Mononuclear cell (primary cell): ENCODE results near the gene LUC7L. TPM values are rescaled to one million over a fixed set of nuclear protein-coding genes. Genes with fewer than 3 reads are reported as not detected.
"Not testable (repeated sequence)": the region's sequence is repeated elsewhere in the genome, so short reads cannot be mapped to it uniquely, and the experiment has no call there.

Experiments
- H3K27me3 ChIP-seq: 2 replicates; pipeline ENCODE4 v1.6.0; 2011; ENCODE audit warnings: low read length, control low read depth; ENCODE audit not compliant: insufficient read depth
- H3K4me1 ChIP-seq: 2 replicates; pipeline ENCODE4 v1.5.1; 2011; ENCODE audit warnings: mild to moderate bottlenecking, low read length, control low read depth; ENCODE audit not compliant: insufficient read depth
- H3K4me3 ChIP-seq: 2 replicates; pipeline ENCODE4 v1.5.1; 2011; ENCODE audit warnings: mild to moderate bottlenecking, low read length, moderate library complexity
- H3K9me3 ChIP-seq: 2 replicates; pipeline ENCODE4 v1.5.1; 2011; ENCODE audit warnings: low read depth, mild to moderate bottlenecking, control low read depth, low read length
- total RNA-seq: library from RNA; depleted of rRNA; stranded (reverse); fragments of >200 nt; gene quantifications from one replicate; pipeline ENCODE4 v1.2.3, GENCODE V29; 2012

The LUC7L gene
- total RNA-seq, 1 donor, result 101 TPM

DNA sequence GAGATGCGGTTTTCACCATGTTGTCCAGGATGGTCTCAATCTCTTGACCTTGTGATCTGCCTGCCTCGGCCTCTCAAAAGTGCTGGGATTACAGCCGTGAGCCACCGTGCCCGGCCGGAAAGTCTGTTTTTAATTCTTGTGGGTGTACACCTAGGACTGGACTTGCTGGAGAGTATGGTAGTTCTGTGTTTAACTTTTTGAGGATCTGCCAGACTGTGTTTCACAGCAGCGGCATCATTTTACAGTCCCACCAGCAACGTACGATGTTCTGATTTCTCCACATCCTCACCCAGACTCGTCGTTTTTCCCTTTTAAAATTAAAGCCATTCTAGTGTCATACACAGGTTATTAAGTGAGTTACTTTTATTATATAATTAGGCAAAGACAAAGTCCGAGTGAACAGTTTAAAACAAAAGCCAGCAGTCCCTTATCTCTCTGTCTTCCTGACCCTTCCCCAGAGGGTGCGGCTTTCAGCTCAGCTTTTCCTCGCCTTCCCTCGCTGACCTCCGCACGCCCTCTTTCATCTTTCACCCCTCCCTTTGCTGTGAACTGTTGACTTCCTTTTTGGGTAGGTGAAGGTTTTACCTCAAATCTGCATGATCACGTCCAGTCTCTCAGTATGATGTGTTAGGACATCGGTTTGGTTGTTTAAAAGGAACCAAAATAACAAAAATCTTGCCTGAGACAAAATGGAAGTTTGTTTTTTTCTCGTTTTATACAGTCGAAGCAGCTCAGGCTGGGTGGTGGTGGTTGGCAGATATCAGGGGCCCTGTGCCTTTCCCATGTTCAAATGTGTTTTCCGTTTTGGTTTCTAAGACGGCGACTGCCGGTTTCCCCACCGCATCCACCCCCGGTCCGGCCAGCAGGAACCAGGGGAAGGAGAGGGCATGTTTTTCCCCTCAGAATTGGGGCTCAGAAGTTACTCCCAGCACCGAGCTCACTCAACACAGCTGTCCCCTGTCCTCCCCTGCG lies 23.4 kb upstream of the LUC7L start:
- H3K4me3 ChIP-seq, result peak overlapping the region; percentile 24
- peaks cover 26% of the 10 kb centered on the region for H3K4me1 ChIP-seq
- H3K9me3 ChIP-seq, result no peaks in the 10 kb centered on the region
- no peaks in the 10 kb centered on the region for H3K27me3 ChIP-seq

DNA sequence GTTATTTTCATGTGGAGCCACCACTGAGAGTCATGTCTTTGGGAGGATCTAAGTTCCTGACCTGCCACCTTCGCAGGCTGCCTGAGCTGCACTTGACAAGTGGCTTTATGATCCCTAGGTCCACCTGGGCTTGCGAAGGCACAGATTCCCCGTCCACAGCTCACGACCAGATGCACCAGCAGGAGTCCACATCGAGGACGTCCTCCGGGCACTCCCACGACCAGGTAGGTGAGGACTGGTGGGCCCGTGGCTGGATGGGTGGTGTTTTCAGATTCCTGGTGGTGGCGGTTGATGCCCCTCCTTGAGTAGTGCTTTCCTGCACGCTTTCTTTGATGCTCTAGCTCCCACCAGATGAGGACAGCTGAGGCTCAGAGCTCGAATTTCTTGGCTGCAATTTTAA lies 20.2 kb upstream of the LUC7L start:
- peaks cover 28% of the 10 kb centered on the region for H3K4me1 ChIP-seq
- no peaks in the 10 kb centered on the region for H3K27me3 ChIP-seq
- H3K4me3 ChIP-seq, result no peak overlapping the region
- no peaks in the 10 kb centered on the region for H3K9me3 ChIP-seq

DNA sequence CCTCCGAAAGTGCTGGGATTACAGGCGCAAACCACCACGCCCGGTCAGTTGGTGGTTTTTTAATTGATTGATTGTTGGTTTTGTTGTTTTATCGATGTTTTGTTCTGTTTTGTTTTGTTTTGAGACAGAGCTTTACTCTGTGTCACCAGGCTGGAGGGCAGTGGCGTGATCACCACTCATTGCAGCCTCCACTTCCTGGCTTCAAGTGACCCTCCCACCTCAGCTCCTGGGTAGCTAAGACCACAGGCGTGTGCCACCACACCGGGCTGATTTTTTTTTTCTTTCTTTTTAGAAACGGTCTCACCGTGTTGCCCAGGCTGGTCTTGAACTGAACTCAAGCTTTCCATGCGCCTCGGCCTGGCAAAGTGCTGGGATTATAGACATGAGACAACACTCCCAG lies 17.8 kb upstream of the LUC7L start:
- no peaks in the 10 kb centered on the region for H3K27me3 ChIP-seq
- peaks cover 7% of the 10 kb centered on the region for H3K4me1 ChIP-seq
- H3K9me3 ChIP-seq, result no peaks in the 10 kb centered on the region
- no peak overlapping the region for H3K4me3 ChIP-seq

DNA sequence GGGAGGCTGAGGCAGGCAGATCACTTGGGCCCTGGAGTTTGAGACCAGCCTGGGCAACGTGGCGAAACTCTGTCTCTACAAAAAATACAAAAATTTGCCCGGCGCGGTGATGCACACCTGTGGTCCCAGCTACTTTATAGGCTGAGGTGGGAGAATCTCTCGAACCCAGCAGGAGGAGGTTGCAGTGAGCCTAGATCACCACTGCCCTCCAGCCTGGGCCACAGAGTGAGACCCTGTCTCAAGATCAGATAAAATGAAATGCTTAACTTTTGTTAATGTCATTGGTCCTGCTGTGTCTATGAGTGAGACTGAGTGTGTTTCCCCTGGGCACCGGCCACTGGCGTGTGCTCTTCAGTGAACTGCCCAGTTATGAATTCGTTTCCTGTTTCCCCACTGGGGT lies 15.9 kb upstream of the LUC7L start:
- Histone ChIP-seq H3K9me3 (no peaks in the 10 kb centered on the region), H3K4me1 (peaks cover 25% of the 10 kb centered on the region), H3K4me3 (no peak overlapping the region), H3K27me3 (no peaks in the 10 kb centered on the region)

DNA sequence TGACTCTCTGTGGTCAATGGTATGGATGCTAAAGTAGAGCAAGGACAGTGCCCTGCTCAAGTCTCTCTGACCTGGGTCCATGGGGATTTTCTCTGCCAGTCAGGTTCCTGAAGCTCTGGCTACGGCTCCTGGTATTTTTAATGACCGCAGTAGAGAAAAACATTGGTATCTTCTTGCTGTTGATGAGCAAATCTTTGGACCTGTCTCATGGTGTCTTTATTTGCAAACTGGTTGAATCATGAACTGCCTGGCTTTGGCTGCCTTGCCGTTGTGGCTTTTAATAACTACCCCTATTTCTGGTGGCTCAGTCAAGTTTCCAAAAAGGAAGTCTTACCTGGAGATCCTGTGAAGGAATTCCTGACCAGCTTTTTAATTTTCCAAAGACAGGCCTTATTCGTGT lies 14.1 kb upstream of the LUC7L start:
- Histone ChIP-seq H3K4me3 (no peak overlapping the region), H3K27me3 (no peaks in the 10 kb centered on the region), H3K4me1 (peaks cover 33% of the 10 kb centered on the region), H3K9me3 (no peaks in the 10 kb centered on the region)

DNA sequence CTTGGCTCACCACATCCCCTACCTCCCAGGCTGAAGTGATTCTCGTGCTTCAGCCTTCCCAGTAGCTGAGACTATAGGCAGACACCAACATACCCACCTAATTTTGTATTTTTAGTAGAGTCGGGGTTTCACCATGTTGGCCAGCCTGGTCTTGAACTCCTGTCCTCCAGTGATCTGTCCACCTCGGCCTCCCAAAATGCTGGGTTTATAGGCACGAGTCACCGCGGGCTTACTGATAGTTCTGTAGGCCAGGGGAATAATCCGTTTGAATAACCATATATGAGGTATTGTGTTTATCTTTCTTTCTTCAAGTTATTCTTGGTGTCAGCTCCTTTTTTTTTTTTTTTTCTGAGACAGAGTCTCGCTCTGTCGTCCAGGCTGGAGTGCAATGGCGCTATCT lies 13.0 kb upstream of the LUC7L start:
- Histone ChIP-seq H3K9me3 (no peaks in the 10 kb centered on the region), H3K4me1 (peaks cover 32% of the 10 kb centered on the region), H3K4me3 (no peak overlapping the region), H3K27me3 (no peaks in the 10 kb centered on the region)

DNA sequence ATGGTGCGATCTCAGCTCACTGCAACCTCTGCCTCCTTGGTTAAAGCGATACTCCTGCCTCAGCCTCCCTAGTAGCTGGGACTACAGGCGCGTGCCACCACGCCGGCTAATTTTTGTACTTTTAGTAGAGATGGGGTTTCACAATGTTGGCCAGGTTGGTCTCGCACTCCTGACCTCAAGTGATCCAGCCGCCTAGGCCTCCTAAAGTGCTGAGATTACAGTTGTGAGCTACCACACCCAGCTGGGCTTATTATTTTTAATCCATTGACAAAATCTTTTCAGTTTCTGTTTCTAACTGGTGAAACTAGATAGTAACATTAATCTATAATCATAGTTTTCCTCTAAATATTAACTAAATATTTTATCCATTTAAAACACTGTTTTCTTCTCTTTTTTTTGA lies 11.3 kb upstream of the LUC7L start:
- Histone ChIP-seq H3K4me1 (peaks cover 37% of the 10 kb centered on the region), H3K9me3 (no peaks in the 10 kb centered on the region), H3K27me3 (no peaks in the 10 kb centered on the region), H3K4me3 (no peak overlapping the region)

DNA sequence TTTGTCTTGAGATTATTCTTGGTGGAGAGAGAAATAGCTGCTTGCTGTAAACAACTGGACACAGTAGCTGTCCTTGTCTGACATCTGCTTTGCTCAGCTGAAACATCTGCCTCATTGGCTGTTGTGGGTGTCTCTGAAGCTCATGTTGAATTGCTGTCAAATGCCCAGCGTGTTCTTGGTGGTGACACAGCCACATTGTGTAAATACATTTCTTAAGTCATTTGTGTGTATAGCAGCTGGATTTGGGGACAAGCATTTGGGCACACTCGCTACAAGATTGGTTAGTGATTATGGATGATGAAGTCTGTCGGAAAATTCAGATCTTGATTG lies 10.7 kb upstream of the LUC7L start:
- no peak overlapping the region for H3K4me3 ChIP-seq
- peaks cover 41% of the 10 kb centered on the region for H3K4me1 ChIP-seq
- no peaks in the 10 kb centered on the region for H3K27me3 ChIP-seq
- H3K9me3 ChIP-seq, result no peaks in the 10 kb centered on the region

DNA sequence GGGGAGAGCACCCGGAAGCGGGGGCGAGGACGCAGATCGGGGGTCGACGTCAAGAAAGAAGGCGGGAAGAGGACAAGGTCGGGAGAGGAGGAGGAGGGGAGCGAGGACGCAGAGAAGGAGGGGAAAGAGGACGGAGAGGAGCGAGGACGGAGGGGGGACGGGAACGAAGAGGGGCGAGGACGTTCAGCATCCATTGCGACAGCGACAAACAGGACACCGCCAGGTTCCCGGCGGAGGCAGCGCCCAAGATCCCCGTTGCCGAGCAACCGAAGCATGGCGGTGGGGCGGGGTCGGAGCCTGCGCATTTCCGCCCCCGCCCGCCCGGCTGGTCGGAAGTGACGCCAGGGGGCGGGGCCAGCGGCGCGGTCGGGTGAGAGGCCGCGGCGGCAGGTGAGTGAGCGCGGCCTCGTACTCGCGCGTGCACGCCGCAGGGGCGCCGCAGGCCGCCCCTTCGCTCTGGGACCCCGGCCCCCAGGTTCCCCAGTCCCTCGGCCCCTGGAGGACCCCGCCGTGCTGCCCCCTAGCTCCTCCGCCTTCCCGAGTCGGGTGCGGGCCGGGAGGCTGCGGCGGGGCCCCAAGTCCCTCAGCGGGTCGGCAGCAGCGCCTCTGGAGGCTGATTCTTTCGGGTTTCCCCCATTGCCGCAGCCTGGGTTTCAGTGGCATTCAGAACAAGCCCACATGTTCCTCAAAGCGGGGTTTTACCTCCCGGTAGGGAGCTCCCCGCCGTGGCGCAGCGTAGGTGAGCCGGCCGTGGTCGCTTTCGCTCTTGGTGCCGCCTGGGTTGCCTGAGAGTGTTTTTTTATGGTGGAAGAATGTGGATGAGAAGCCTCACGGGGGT lies 5.4 kb upstream of the LUC7L start, which contains the start of gene FAM234A:
TSS of gene FAM234A (plus strand) at position 354 of the 838 bp plus-strand sequence. CDS start 19,593 bp downstream, outside the sequence.
- Histone ChIP-seq H3K4me3 (peak within 1 kb of the TSS; percentile 56), H3K27me3 (no peaks in the 10 kb centered on the region), H3K4me1 (peaks cover 25% of the 10 kb centered on the region), H3K9me3 (no peaks in the 10 kb centered on the region)

DNA sequence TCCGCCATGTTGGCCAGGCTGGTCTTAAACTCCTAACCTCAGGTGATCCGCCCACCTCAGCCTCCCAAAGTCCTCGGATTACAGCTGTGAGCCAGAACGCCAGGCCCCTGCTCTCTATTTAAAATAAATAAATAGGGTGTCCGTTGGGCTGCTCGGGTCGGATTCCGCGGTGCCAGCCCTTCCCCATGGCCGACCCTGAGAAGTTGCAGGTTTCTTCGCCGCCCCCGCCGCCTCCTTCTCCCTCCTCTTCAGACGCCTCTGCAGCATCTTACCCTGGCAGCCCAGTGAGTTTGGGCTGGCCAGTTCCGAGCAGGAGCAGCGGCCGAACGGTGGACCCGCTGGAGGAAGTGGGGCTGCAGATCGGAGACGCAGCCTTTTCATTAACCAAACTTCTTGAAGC lies 1.7 kb upstream of the LUC7L start:
- Histone ChIP-seq H3K4me3 (no peak overlapping the region), H3K4me1 (peaks cover 39% of the 10 kb centered on the region), H3K9me3 (no peaks in the 10 kb centered on the region), H3K27me3 (no peaks in the 10 kb centered on the region)

DNA sequence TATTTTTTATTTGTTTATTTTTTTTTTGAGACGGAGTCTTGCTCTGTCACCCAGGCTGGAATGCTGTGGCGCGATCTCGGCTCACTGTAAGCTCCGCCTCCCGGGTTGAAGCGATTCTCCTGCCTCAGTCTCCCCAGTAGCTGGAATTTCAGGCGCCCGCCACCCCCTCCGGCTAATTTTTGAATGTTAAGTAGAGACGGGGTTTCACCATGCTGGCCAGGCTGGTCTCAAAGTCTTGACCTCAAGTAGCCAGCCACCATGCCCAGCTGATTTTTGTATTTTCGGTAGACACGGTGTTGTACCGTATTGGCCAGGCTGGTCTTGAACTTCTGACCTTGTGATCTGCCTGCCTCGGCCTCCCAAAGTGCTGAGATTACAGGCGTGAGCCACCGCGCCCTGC lies 1.1 kb upstream of the LUC7L start:
- peaks cover 33% of the 10 kb centered on the region for H3K4me1 ChIP-seq
- H3K27me3 ChIP-seq, H3K4me3 ChIP-seq, H3K9me3 ChIP-seq: not testable (repeated sequence)

DNA sequence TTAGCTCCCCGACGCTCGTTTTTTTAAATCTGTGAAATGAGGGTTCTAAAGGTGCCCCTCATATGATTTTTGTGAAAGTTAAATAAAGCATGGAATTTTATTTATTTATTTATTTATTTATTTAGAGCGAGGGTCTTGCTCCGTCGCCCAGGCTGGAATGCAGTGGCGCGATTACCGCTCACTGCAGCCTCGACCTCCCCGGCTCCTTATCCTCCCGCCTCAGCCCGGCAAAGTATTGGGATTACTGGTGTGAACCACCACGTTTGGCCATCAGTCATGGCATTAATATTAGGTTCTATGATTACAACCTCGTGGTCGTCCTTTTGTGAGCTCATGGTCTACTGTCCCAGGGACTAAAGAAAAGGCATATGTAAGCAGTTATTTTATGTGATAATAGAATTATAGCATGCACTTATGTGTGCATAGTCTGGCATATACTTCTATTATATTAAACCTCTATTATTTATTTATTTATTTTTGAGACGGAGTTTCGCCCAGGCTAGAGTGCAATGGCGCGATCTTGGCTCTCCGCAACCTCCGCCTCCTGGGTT lies 557 bp upstream of the LUC7L start:
- no peaks in the 10 kb centered on the region for H3K27me3 ChIP-seq
- peak overlapping the region; percentile 74 for H3K4me3 ChIP-seq
- peaks cover 30% of the 10 kb centered on the region for H3K4me1 ChIP-seq
- no peaks in the 10 kb centered on the region for H3K9me3 ChIP-seq

DNA sequence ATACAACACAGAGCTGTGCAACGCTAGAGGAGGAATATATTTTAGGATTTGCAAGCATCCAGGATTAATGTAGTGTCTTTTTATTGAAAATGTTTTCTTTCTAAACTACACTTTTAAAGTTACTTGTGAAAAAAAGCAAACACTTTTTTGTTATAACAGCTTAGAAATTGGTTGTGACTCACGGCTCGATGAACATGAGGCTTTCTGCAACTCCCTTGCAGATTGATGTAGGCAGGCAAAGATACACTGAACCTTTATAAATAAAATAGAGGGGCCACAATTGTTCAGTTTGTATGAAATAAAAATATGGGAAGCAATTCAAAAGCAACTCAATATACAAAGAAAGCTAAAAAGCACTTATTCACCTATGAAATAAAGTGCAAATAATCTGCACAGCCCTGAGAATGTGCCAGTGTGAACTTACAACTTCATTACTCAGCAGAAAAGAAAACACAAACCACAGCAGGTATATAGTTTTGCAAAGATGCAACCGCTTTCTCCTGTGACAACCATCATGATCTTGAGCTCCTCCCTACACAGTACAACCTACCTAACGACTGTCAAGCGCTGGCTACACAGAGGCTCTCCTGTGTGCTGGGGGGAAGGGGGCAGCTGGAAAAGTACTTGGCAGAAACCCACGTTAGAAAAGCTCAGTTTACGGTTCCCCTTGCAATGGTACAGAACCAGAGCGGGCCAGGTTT lies 948 bp downstream of the LUC7L start:
- H3K4me3 ChIP-seq, result peak overlapping the region; percentile 74
- no peaks in the 10 kb centered on the region for H3K27me3 ChIP-seq
- H3K4me1 ChIP-seq, result peaks cover 22% of the 10 kb centered on the region
- H3K9me3 ChIP-seq, result no peaks in the 10 kb centered on the region

DNA sequence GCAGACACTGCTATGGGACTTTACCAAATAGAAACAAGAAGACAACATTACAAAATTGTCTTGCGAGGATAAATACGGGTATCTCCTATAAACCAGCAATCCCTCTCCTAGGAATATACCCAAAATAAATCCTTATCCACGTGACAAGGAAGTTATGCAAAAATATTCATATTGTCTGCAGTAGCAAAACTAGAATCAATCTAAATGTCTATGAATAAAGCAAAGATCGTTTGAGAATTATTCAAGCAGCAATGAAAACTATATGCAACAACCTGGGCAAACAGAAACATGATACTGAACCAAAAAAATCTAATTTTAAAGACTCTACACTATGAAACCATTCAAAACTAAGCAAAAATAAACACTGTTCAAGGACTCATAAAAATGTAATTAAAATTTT lies 9.2 kb downstream of the LUC7L start:
- H3K4me3 ChIP-seq, result no peak overlapping the region
- no peaks in the 10 kb centered on the region for H3K27me3 ChIP-seq
- no peaks in the 10 kb centered on the region for H3K9me3 ChIP-seq
- no peaks in the 10 kb centered on the region for H3K4me1 ChIP-seq

DNA sequence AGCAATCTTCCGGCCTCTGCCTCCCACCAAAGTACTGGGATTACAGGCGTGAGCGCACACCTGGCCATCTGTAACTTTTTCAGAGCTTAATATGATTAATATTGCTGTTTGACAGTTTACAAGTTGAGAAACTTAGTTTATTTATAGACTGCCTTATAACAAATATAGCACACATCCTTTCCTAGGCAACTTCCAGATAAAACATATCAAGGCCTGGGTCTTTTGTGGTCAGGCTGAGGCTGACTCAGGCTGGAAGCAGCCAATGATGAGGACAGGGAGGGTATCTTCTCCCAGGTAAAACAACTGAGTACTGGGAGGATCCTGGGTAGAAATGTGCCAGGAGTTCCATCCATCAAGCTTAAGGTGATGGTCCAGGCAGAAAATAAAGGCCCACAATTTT lies 16.2 kb downstream of the LUC7L start:
- no peaks in the 10 kb centered on the region for H3K4me1 ChIP-seq
- no peak overlapping the region for H3K4me3 ChIP-seq
- H3K27me3 ChIP-seq, result no peaks in the 10 kb centered on the region
- no peaks in the 10 kb centered on the region for H3K9me3 ChIP-seq
